HEK293T (cell line): Measurements from ENCODE around the gene PIEZO2.
"Not testable (repeated sequence)": the region's sequence is repeated elsewhere in the genome, so short reads cannot be mapped to it uniquely, and the experiment has no call there.

Experiments
- BHLHE40 ChIP-seq: fragments of 450-650 bp; IDR thresholded peaks from 2 replicates; pipeline ENCODE4 v1.6.1; 2016; ENCODE audit warnings: mild to moderate bottlenecking, moderate library complexity, borderline replicate concordance
- HDGF ChIP-seq: fragments of 450-650 bp; IDR thresholded peaks from 2 replicates; pipeline ENCODE4 v1.6.1; 2017; ENCODE audit warnings: antibody characterized with exemption, borderline replicate concordance
- SUZ12 ChIP-seq: fragments of 450-650 bp; IDR thresholded peaks from 2 replicates; pipeline ENCODE4 v1.6.1; 2016; ENCODE audit warnings: mild to moderate bottlenecking

DNA sequence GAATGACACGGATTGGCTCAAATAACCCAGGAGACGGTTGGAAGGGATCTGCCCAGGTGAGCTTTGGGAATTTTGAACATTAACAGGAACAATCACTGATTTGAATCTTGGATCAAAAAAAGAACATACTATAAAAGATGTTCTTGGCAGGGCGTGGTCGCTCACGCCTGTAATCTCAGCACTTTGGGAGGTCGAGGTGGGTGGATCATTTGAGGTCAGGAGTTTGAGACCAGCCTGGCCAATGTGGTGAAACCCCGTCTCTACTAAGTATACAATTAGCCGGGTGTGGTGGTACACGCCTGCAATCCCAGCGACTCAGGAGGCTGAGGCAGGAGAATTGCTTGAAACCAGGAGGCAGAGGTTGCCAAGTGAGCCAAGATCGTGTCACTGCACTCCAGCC is 24.8 kb upstream of the PIEZO2 start:
- TF ChIP-seq HDGF, SUZ12, BHLHE40: not testable (repeated sequence)
